ENCODE results near the gene CACFD1. TPM values are rescaled to one million over a fixed set of nuclear protein-coding genes. Genes with fewer than 3 reads are reported as not detected.

The CACFD1 gene
- total and polyA plus RNA-seq, 2 of the 13 experiments (the other 11 are each of a cell fraction or from before 2014, with no cell fraction given), result 13.8 to 14.6 TPM

GRCh38 chr9:133417541-133418461 lies 42.0 kb upstream of the CACFD1 start, which contains the start of gene REXO4 (continued):
- TF ChIP-seq, protein P1, sequence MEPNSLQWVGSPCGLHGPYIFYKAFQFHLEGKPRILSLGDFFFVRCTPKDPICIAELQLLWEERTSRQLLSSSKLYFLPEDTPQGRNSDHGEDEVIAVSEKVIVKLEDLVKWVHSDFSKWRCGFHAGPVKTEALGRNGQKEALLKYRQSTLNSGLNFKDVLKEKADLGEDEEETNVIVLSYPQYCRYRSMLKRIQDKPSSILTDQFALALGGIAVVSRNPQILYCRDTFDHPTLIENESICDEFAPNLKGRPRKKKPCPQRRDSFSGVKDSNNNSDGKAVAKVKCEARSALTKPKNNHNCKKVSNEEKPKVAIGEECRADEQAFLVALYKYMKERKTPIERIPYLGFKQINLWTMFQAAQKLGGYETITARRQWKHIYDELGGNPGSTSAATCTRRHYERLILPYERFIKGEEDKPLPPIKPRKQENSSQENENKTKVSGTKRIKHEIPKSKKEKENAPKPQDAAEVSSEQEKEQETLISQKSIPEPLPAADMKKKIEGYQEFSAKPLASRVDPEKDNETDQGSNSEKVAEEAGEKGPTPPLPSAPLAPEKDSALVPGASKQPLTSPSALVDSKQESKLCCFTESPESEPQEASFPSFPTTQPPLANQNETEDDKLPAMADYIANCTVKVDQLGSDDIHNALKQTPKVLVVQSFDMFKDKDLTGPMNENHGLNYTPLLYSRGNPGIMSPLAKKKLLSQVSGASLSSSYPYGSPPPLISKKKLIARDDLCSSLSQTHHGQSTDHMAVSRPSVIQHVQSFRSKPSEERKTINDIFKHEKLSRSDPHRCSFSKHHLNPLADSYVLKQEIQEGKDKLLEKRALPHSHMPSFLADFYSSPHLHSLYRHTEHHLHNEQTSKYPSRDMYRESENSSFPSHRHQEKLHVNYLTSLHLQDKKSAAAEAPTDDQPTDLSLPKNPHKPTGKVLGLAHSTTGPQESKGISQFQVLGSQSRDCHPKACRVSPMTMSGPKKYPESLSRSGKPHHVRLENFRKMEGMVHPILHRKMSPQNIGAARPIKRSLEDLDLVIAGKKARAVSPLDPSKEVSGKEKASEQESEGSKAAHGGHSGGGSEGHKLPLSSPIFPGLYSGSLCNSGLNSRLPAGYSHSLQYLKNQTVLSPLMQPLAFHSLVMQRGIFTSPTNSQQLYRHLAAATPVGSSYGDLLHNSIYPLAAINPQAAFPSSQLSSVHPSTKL (CRISPR knock-in tag; IDR thresholded peaks at IDR 0.05), result peak; percentile 71
- TF ChIP-seq ATF5 (CRISPR knock-in tag; IDR thresholded peaks at IDR 0.05; ENCODE audit: low read depth) (no peak), MATR3 (CRISPR knock-in tag; IDR thresholded peaks at IDR 0.05) (no peak), SNAI1 (CRISPR knock-in tag; IDR thresholded peaks at IDR 0.05; ENCODE audit: borderline replicate concordance) (0 out of 2 replicates have a peak, but pooled peaks have one; percentile 72), POLR2AphosphoS5 (IDR thresholded peaks at IDR 0.05; ENCODE audit: low read depth, low read length) (peak; percentile 51; the same call in 1 of the 2 replicates), HNRNPL (IDR thresholded peaks at IDR 0.05; ENCODE audit: low read depth, low read length) (peak; percentile 77), RERE (CRISPR knock-in tag; IDR thresholded peaks at IDR 0.05; ENCODE audit: low read depth) (no peak), ZNF660 (CRISPR knock-in tag; IDR thresholded peaks at IDR 0.05; ENCODE audit: borderline replicate concordance, low read depth) (no peak), POLR2G (IDR thresholded peaks at IDR 0.05; ENCODE audit: low read depth, low read length) (peak; percentile 74), RCOR2 (CRISPR knock-in tag; IDR thresholded peaks at IDR 0.05) (peak; percentile 35; the same call in 1 of the 2 replicates), NFYC (CRISPR knock-in tag; IDR thresholded peaks at IDR 0.05) (peak; percentile 47), YEATS2 (CRISPR knock-in tag; IDR thresholded peaks at IDR 0.05; ENCODE audit: borderline replicate concordance) (peak; percentile 98), ZNF891 (CRISPR knock-in tag; IDR thresholded peaks at IDR 0.05) (no peak), ATRX (CRISPR knock-in tag; IDR thresholded peaks at IDR 0.05; ENCODE audit: borderline replicate concordance) (no peak), CEBPG (CRISPR knock-in tag; IDR thresholded peaks at IDR 0.05) (peak; percentile 51; the same call in 1 of the 2 replicates), ZFX (CRISPR knock-in tag; IDR thresholded peaks at IDR 0.05; ENCODE audit: low read depth) (peak; percentile 85), STAT5B (CRISPR knock-in tag; IDR thresholded peaks at IDR 0.05) (0 out of 2 replicates have a peak, but pooled peaks have one; percentile 51), ZNF333 (CRISPR knock-in tag; IDR thresholded peaks at IDR 0.05; ENCODE audit: borderline replicate concordance) (no peak), MAFG (CRISPR knock-in tag; IDR thresholded peaks at IDR 0.05) (0 out of 2 replicates have a peak, but pooled peaks have one; percentile 46), ZNF207 (IDR thresholded peaks at IDR 0.05; ENCODE audit: borderline replicate concordance) (no peak)

Data from HepG2 (cell line).